Fibroblast of lung (primary cell): ENCODE data around the gene EGLN3. TPM values are rescaled to one million over a fixed set of nuclear protein-coding genes. Genes with fewer than 3 reads are reported as not detected.

ENCODE experiments used
- DNase-seq, 2 donors: peaks; one replicate each; pipeline versions ENCODE4 v3.0.0 to v3.0.0-alpha.2; 2010; ENCODE audit warnings: low read depth in 2 of 2
- H2AFZ ChIP-seq: 2 replicates; pipeline ENCODE4 v1.5.1; 2012; ENCODE audit warnings: low read length, control low read depth, inconsistent platforms
- H3K27ac ChIP-seq: 2 replicates; pipeline ENCODE4 v1.5.1; 2011; ENCODE audit warnings: low read length, control low read depth; ENCODE audit not compliant: insufficient read depth
- H3K27me3 ChIP-seq: 2 replicates; pipeline ENCODE4 v1.5.1; 2011; ENCODE audit warnings: mild to moderate bottlenecking, low read length; ENCODE audit not compliant: control insufficient read depth, insufficient read depth
- H3K36me3 ChIP-seq: 2 replicates; pipeline ENCODE4 v1.5.1; 2011; ENCODE audit warnings: low read length; ENCODE audit not compliant: control insufficient read depth, insufficient read depth
- H3K4me1 ChIP-seq: 2 replicates; pipeline ENCODE4 v1.5.1; 2011; ENCODE audit warnings: low read length; ENCODE audit not compliant: control insufficient read depth, insufficient read depth; ENCODE audit errors: extremely low read depth
- H3K4me2 ChIP-seq: 2 replicates; pipeline ENCODE4 v1.5.1; 2011; ENCODE audit warnings: low read length, control low read depth; ENCODE audit not compliant: insufficient read depth; ENCODE audit errors: extremely low read depth
- H3K4me3 ChIP-seq, 4 experiments: fragments of 200-600 bp in 1 of 4; sonication (generic) in 1 of 4; replicated peaks in 1 of 4; 2 replicates each; pipeline ENCODE4 v1.5.1; 2011 to 2016; ENCODE audit warnings: low read length in 4 of 4, low read depth in 3 of 4, mild to moderate bottlenecking in 3 of 4, control low read depth in 2 of 4, inconsistent platforms in 1 of 4, mixed read lengths in 1 of 4; ENCODE audit not compliant: insufficient read depth in 1 of 4; ENCODE audit errors: control extremely low read depth in 1 of 4
- H3K79me2 ChIP-seq: 2 replicates; pipeline ENCODE4 v1.5.1; 2012; ENCODE audit warnings: mild to moderate bottlenecking, low read length, inconsistent platforms; ENCODE audit not compliant: control insufficient read depth, insufficient read depth
- H3K9ac ChIP-seq: 2 replicates; pipeline ENCODE4 v1.5.1; 2011; ENCODE audit warnings: mild to moderate bottlenecking, low read length, control low read depth; ENCODE audit not compliant: insufficient read depth
- H3K9me3 ChIP-seq: 2 replicates; pipeline ENCODE4 v1.5.1; 2012; ENCODE audit warnings: low read depth, low read length; ENCODE audit not compliant: control insufficient read depth, insufficient read depth
- H4K20me1 ChIP-seq: 2 replicates; pipeline ENCODE4 v1.5.1; 2011; ENCODE audit warnings: low read length; ENCODE audit not compliant: control insufficient read depth, insufficient read depth; ENCODE audit errors: extremely low read depth
- CTCF ChIP-seq, 2 donors: IDR thresholded peaks in 1 of 2; conservative IDR thresholded peaks in 1 of 2; 1 replicate in 1 of 2; 2 replicates in 1 of 2; pipeline ENCODE4 v1.5.1; 2011 to 2012; ENCODE audit warnings: low read length in 2 of 2, control low read depth in 1 of 2, inconsistent platforms in 1 of 2, low read depth in 1 of 2, mild to moderate bottlenecking in 1 of 2
- EZH2 ChIP-seq: IDR thresholded peaks from 2 replicates; pipeline ENCODE4 v1.5.1; 2012; ENCODE audit warnings: low read length, control low read depth, mild to moderate bottlenecking; ENCODE audit errors: missing control alignments
- polyA plus RNA-seq, 2 donors: library from polyadenylated mRNA; depleted of rRNA in 1 of 2; stranded (reverse) in 1 of 2; unstranded in 1 of 2; fragments of >200 nt; gene quantifications; 2 replicates each; pipeline ENCODE4 v1.2.1, GENCODE V29; 2011 to 2012; ENCODE audit warnings: missing spikeins in 1 of 2
- total RNA-seq: library from RNA; depleted of rRNA; stranded (reverse); fragments of >200 nt; gene quantifications from 2 replicates; pipeline ENCODE4 v1.2.1, GENCODE V29; 2014

EGLN3 gene
- total and polyA plus RNA-seq, 2 donors (not counting 1 experiment from before 2014, with no cell fraction given): 0.08 to 0.66 TPM

- Histone ChIP-seq H3K4me3 (no peak overlapping the region), H3K36me3 (no peaks in the 10 kb centered on the region), H3K9ac (no peak overlapping the region), H2AFZ (no peak overlapping the region), H3K79me2 (no peaks in the 10 kb centered on the region), H3K4me2 (no peak overlapping the region), H3K9me3 (no peaks in the 10 kb centered on the region), H3K27me3 (no peaks in the 10 kb centered on the region), H3K27ac (no peak overlapping the region), H4K20me1 (no peaks in the 10 kb centered on the region), H3K4me1 (no peaks in the 10 kb centered on the region)
- no peak for DNase-seq
- TF ChIP-seq CTCF (conservative IDR thresholded peaks at IDR 0.05 in 1 of 2, IDR thresholded peaks at IDR 0.05 in 1 of 2; ENCODE audit: low read depth in 1 of 2, low read length in 2 of 2): no peak
- TF ChIP-seq EZH2: no peak
These were observed 50.2 kb downstream of the EGLN3 start for GRCh38 chr14:33900706-33901105.

- H3K79me2 ChIP-seq: no peaks in the 10 kb centered on the region
- H3K27me3 ChIP-seq: no peaks in the 10 kb centered on the region
- no peak overlapping the region for H3K4me3 ChIP-seq
- H2AFZ ChIP-seq: no peak overlapping the region
- H3K9me3 ChIP-seq: no peaks in the 10 kb centered on the region
- no peak overlapping the region for H3K9ac ChIP-seq
- TF ChIP-seq EZH2 (no peak), CTCF (conservative IDR thresholded peaks at IDR 0.05 in 1 of 2, IDR thresholded peaks at IDR 0.05 in 1 of 2; ENCODE audit: low read depth in 1 of 2, low read length in 2 of 2) (no peak)
- no peak for DNase-seq
- no peaks in the 10 kb centered on the region for H4K20me1 ChIP-seq
- no peak overlapping the region for H3K27ac ChIP-seq
- H3K4me2 ChIP-seq: no peak overlapping the region
- H3K36me3 ChIP-seq: no peaks in the 10 kb centered on the region
- no peaks in the 10 kb centered on the region for H3K4me1 ChIP-seq
These were observed 51.0 kb downstream of the EGLN3 start for GRCh38 chr14:33899723-33900341.

GRCh38 chr14:33897878-33898535 lies 52.9 kb downstream of the EGLN3 start:
- Histone ChIP-seq H3K27me3 (no peaks in the 10 kb centered on the region), H3K36me3 (no peaks in the 10 kb centered on the region), H3K4me3 (no peak overlapping the region), H3K9me3 (no peaks in the 10 kb centered on the region), H3K9ac (no peak overlapping the region), H3K79me2 (no peaks in the 10 kb centered on the region), H3K4me1 (no peaks in the 10 kb centered on the region), H2AFZ (no peak overlapping the region), H3K4me2 (no peak overlapping the region), H4K20me1 (no peaks in the 10 kb centered on the region), H3K27ac (no peak overlapping the region)
- no peak for DNase-seq
- no peak for TF ChIP-seq CTCF (conservative IDR thresholded peaks at IDR 0.05 in 1 of 2, IDR thresholded peaks at IDR 0.05 in 1 of 2; ENCODE audit: low read depth in 1 of 2, low read length in 2 of 2)
- no peak for TF ChIP-seq EZH2
